GM21825 (cell line): ENCODE data around the gene C8G.
A peak's percentile ranks its signal among the peaks of the same experiment; 100 is the strongest.

Experiments
- ATAC-seq: cut with Tn5 transposase; IDR thresholded peaks from one replicate; pipeline ENCODE4 v1.9.1; 2021; ENCODE audit warnings: mild to moderate bottlenecking, moderate library complexity; ENCODE audit not compliant: unreplicated experiment

The C8G gene

GRCh38 chr9:136980669-136981478 is 35.8 kb downstream of the C8G start:
- ATAC-seq, result no peak

GRCh38 chr9:136981588-136982231 is 36.7 kb downstream of the C8G start:
- no peak for ATAC-seq

- no peak for ATAC-seq
These were observed 37.4 kb downstream of the C8G start, which contains the start of gene LCNL1 for GRCh38 chr9:136982232-136983051. Gene LCNL1, plus strand, starts transcription at chr9:136982993. Its CDS starts 594 bp downstream, at chr9:136983587.

GRCh38 chr9:136983167-136983566 is 38.1 kb downstream of the C8G start:
- no peak for ATAC-seq

GRCh38 chr9:136983656-136984314 is 38.7 kb downstream of the C8G start:
- no peak for ATAC-seq

- ATAC-seq, result no peak
These were observed 39.5 kb downstream of the C8G start for GRCh38 chr9:136984464-136985026.

GRCh38 chr9:136985027-136985602 is 40.1 kb downstream of the C8G start:
- no peak for ATAC-seq

GRCh38 chr9:136985853-136986252 is 40.8 kb downstream of the C8G start:
- ATAC-seq, result no peak

GRCh38 chr9:136988872-136989271 is 43.8 kb downstream of the C8G start:
- no peak for ATAC-seq

GRCh38 chr9:136990242-136990911 is 45.3 kb downstream of the C8G start:
- no peak for ATAC-seq

- peak; percentile 85 for ATAC-seq
These were observed 47.2 kb downstream of the C8G start, which contains the start of gene PAXX for GRCh38 chr9:136991993-136992818. Gene PAXX, plus strand, starts transcription at chr9:136992422. Its CDS starts 22 bp downstream, at chr9:136992444.

GRCh38 chr9:136992819-136993369 is 47.9 kb downstream of the C8G start:
- no peak for ATAC-seq

- ATAC-seq, result no peak
These were observed 49.3 kb downstream of the C8G start for GRCh38 chr9:136994180-136994887.

GRCh38 chr9:136994888-136995230 is 49.8 kb downstream of the C8G start:
- ATAC-seq, result no peak

- no peak for ATAC-seq
These were observed 50.3 kb downstream of the C8G start for GRCh38 chr9:136995362-136995761.

GRCh38 chr9:136995772-136996311 is 50.8 kb downstream of the C8G start:
- ATAC-seq, result no peak
